Vagina (tissue), 2 donors: Measurements from ENCODE around the gene GADD45GIP1. TPM values are rescaled to one million over a fixed set of nuclear protein-coding genes. Genes with fewer than 3 reads are reported as not detected.
A peak's percentile ranks its signal among the peaks of the same experiment; 100 is the strongest.
"Not testable (repeated sequence)": the region's sequence is repeated elsewhere in the genome, so short reads cannot be mapped to it uniquely, and the experiment has no call there.

Experiments
- DNase-seq, 2 donors: peaks; one replicate each; pipeline ENCODE4 v3.0.0-alpha.2; 2017; ENCODE audit errors: extremely low spot score in 2 of 2
- H3K27ac ChIP-seq: fragments of 200-600 bp; sonication (generic); one replicate; pipeline ENCODE4 v1.5.1; 2019
- H3K27me3 ChIP-seq: fragments of 200-600 bp; sonication (generic); one replicate; pipeline ENCODE4 v1.5.1; 2019
- H3K36me3 ChIP-seq, 2 donors: fragments of 200-600 bp; sonication (generic); one replicate each; pipeline ENCODE4 v1.5.1; 2017 to 2019
- H3K4me1 ChIP-seq: fragments of 200-600 bp; sonication (generic); one replicate; pipeline ENCODE4 v1.5.1; 2019
- H3K4me3 ChIP-seq, 2 donors: fragments of 200-600 bp; sonication (generic); 1 replicate in 1 of 2; 2 replicates in 1 of 2; pipeline ENCODE4 v1.5.1; 2016 to 2019
- H3K9me3 ChIP-seq: fragments of 200-600 bp; sonication (generic); one replicate; pipeline ENCODE4 v1.5.1; 2019
- POLR2A ChIP-seq, 2 donors: fragments of 450-650 bp; IDR thresholded peaks; one replicate each; pipeline ENCODE4 v1.6.1; 2017; ENCODE audit warnings: antibody characterized with exemption in 2 of 2, mild to moderate bottlenecking in 2 of 2, moderate library complexity in 2 of 2
- POLR2AphosphoS5 ChIP-seq, 2 donors: sonication (generic); formaldehyde crosslinking; IDR thresholded peaks; one replicate each; pipeline ENCODE4 v1.9.0; 2017; ENCODE audit warnings: antibody characterized with exemption in 2 of 2, mild to moderate bottlenecking in 2 of 2, low read depth in 1 of 2; ENCODE audit not compliant: insufficient read depth in 1 of 2
- intact Hi-C: fragments of 100-400 bp; cut with DNase I; formaldehyde crosslinking; loops from one replicate; pipeline ENCODE4 v1.15.1; 2023
- total RNA-seq: library from RNA; depleted of rRNA; stranded (reverse); fragments of >200 nt; gene quantifications from one replicate; pipeline ENCODE4 v1.2.3, GENCODE V29; 2016
- TF ChIP-seq, protein P1 (sequence below), 3 experiments: fragments of 450-650 bp in 2 of 3; fragments of 200-600 bp in 1 of 3; sonication (generic) in 1 of 3; IDR thresholded peaks; one replicate each; pipeline ENCODE4 v1.5.1; 2017 to 2019; ENCODE audit warnings: antibody characterized with exemption in 3 of 3, mild to moderate bottlenecking in 2 of 3, moderate library complexity in 2 of 3

Gene GADD45GIP1
- total RNA-seq, 1 donor from 2014 or later, result 80.3 TPM

DNA sequence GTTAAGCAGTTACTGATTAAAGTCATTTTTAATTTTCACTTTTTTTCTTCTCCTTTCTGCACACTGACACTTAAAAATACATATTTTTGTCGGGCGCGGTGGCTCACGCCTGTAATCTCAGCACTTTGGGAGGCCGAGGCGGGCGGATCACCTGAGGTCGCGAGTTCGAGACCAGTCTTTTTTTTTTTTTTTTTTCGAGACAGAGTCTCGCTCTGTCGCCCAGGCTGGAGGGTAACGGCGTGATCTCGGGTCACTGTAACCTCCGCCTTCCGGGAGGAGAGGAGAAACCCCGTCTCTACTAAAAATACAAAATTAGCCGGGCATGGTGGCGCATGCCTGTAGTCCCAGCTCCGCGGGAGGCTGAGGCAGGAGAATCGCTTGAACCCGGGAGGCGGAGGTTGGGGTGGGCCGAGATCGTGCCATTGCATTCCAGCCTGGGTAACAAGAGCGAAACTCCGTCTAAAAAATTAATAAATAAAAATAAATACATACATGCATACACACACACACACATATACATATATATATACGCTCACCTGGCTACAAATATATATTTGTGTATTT, 448 bp upstream of the GADD45GIP1 start:
- intact Hi-C loops, H3K9me3 ChIP-seq, H3K27me3 ChIP-seq, DNase-seq: not testable (repeated sequence)
- peak overlapping the region; percentile 89 for H3K27ac ChIP-seq
- peaks cover 0 to 11% of the 10 kb centered on the region in 2 donors for H3K36me3 ChIP-seq
- peak in 1 of 2 donors; percentile 5 for TF ChIP-seq POLR2AphosphoS5 (IDR thresholded peaks at IDR 0.05; ENCODE audit: insufficient read depth in 1 of 2, low read depth in 1 of 2)
- peak overlapping the region; percentile 88 to 93 for H3K4me3 ChIP-seq
- H3K4me1 ChIP-seq, result peaks cover 47% of the 10 kb centered on the region

DNA sequence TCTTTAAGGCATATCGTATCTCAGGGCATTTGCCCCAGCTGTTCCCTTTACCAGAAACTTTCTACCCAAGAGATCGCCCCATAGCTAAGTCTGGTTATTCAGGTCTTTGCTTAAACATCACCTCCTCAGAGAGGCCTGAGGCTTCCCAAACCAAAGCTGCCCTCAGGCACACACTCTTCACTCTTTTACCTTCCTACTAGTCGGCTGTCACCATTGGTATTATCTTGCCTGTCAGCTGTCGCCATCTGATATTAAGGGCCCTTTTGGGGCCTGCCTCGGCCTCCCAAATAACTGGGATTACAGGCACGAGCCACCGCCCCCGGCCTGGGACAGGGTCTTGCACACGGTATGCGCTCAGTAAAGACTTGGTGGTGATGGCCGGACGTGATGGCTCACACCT, 1.0 kb downstream of the GADD45GIP1 start:
- peak overlapping the region; percentile 88 to 93 for H3K4me3 ChIP-seq
- H3K27ac ChIP-seq, result peak overlapping the region; percentile 89
- no peaks in the 10 kb centered on the region for H3K9me3 ChIP-seq
- DNase-seq, result no peak
- TF ChIP-seq POLR2AphosphoS5 (IDR thresholded peaks at IDR 0.05; ENCODE audit: insufficient read depth in 1 of 2, low read depth in 1 of 2) (no peak), POLR2A (IDR thresholded peaks at IDR 0.05) (no peak)
- TF ChIP-seq, protein P1, sequence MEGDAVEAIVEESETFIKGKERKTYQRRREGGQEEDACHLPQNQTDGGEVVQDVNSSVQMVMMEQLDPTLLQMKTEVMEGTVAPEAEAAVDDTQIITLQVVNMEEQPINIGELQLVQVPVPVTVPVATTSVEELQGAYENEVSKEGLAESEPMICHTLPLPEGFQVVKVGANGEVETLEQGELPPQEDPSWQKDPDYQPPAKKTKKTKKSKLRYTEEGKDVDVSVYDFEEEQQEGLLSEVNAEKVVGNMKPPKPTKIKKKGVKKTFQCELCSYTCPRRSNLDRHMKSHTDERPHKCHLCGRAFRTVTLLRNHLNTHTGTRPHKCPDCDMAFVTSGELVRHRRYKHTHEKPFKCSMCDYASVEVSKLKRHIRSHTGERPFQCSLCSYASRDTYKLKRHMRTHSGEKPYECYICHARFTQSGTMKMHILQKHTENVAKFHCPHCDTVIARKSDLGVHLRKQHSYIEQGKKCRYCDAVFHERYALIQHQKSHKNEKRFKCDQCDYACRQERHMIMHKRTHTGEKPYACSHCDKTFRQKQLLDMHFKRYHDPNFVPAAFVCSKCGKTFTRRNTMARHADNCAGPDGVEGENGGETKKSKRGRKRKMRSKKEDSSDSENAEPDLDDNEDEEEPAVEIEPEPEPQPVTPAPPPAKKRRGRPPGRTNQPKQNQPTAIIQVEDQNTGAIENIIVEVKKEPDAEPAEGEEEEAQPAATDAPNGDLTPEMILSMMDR (IDR thresholded peaks at IDR 0.05), result no peak
- intact Hi-C loops, result loop anchor here (2.0 kb wide), 1 partner anchor 73 kb away; no protein-coding TSS in a partner anchor
- H3K27me3 ChIP-seq, result no peaks in the 10 kb centered on the region
- peaks cover 0 to 25% of the 10 kb centered on the region in 2 donors for H3K36me3 ChIP-seq
- peaks cover 55% of the 10 kb centered on the region for H3K4me1 ChIP-seq

DNA sequence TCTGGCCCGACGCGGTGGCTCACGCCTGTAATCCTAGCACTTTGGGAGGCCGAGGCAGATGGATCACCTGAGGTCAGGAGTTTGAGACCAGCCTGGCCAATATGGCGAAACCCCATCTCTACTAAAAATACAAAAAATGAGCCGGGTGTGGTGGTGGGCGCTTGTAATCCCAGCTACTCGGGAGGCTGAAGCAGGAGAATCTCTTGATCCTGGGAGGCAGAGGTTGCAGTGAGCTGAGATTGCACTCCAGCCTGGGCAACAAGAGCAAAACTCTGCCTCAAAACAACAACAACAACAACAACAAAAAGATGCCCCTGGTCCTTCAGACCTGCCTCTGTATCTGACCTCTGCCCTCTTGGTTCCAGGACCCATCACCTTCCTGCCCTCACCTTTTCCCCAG, 1.4 kb downstream of the GADD45GIP1 start:
- intact Hi-C loops, result loop anchor here (2.0 kb wide), 1 partner anchor 73 kb away; no protein-coding TSS in a partner anchor
- not testable (repeated sequence) for H3K9me3 ChIP-seq

DNA sequence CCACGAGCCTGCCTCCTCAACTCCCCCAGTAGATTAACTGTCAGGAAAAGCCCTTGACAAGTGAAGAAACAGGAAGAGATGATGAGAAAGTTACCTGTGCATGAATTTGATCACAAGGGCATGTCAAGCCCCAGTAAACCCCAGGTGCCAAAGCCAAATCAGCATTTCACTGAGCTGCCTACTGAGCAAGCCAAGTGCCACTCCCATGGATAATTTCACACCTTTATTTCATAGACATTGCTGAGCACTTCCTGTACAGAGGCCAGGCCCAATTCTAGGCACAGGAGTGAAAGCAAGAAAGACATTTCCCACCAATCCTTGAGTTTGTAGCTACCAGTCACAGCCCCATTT, 2.4 kb downstream of the GADD45GIP1 start:
- H3K36me3 ChIP-seq, result peaks cover 0 to 38% of the 10 kb centered on the region in 2 donors
- H3K9me3 ChIP-seq, result no peaks in the 10 kb centered on the region
- intact Hi-C loops, result loop anchor here (2.0 kb wide), 1 partner anchor 72 kb away; no protein-coding TSS in a partner anchor
- DNase-seq, result no peak
- no peak for TF ChIP-seq POLR2A (IDR thresholded peaks at IDR 0.05)
- TF ChIP-seq POLR2AphosphoS5 (IDR thresholded peaks at IDR 0.05; ENCODE audit: insufficient read depth in 1 of 2, low read depth in 1 of 2), result no peak
- TF ChIP-seq, protein P1 (IDR thresholded peaks at IDR 0.05), result no peak
- no peak overlapping the region for H3K27ac ChIP-seq
- H3K4me1 ChIP-seq, result peaks cover 55% of the 10 kb centered on the region
- H3K4me3 ChIP-seq, result no peak overlapping the region
- H3K27me3 ChIP-seq, result no peaks in the 10 kb centered on the region

More for the DNA sequence above, 1.4 kb downstream of the GADD45GIP1 start:
- H3K36me3 ChIP-seq, result peaks cover 0 to 29% of the 10 kb centered on the region in 2 donors
- not testable (repeated sequence) for DNase-seq, H3K27me3 ChIP-seq
- H3K27ac ChIP-seq, result peak overlapping the region; percentile 89
- H3K4me1 ChIP-seq, result peaks cover 55% of the 10 kb centered on the region
- H3K4me3 ChIP-seq, result peak overlapping the region in 1 of 2 donors; percentile 93

DNA sequence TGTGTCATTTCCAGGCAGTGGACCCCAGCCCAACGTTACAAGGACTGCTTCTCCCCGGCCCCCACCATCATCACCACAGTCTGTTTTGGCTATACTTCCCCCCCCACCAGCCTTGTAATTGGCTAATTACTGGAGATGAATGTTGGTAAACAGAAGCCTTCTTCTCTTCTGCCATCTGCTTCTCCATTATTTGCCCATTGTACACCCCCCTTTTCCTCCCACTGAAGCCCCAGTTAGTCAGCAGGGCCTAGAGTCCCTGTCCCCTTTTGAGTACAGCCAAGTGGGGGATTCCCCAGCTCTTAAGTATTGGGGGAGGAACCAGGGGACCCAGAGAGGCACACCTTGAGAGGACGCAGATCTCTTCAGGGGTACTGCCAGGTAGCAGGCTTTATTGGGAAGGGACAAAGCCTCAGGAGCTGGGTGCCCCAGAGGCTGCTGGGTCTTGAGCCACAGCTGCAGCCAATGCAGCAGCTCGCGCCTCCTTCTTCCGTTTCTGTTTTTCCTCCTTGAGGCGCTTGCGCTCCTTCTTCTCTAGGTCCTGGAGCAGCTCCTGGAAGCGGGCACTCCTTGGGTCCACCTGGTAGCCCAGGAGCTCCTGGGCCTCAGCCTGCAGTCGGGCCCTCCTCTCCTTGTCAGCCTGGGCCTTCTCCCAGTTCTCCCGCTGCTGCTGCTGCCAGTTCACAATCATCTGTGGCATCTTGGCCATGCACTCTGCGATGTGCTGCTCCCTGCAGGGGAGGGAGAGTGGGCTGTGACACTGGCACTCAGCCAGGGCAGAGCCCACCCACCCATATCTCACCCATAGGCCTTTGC, 3.0 kb downstream of the GADD45GIP1 start:
- no peak overlapping the region for H3K4me3 ChIP-seq
- H3K36me3 ChIP-seq, result peaks cover 0 to 44% of the 10 kb centered on the region in 2 donors
- H3K27me3 ChIP-seq, result no peaks in the 10 kb centered on the region
- intact Hi-C loops, result loop anchor here (2.0 kb wide), 1 partner anchor 71 kb away; no protein-coding TSS in a partner anchor
- no peak for DNase-seq
- H3K4me1 ChIP-seq, result peaks cover 55% of the 10 kb centered on the region
- no peak overlapping the region for H3K27ac ChIP-seq
- H3K9me3 ChIP-seq, result no peaks in the 10 kb centered on the region
- TF ChIP-seq, protein P1 (IDR thresholded peaks at IDR 0.05), result no peak
- TF ChIP-seq POLR2AphosphoS5 (IDR thresholded peaks at IDR 0.05; ENCODE audit: insufficient read depth in 1 of 2, low read depth in 1 of 2), result no peak
- TF ChIP-seq POLR2A (IDR thresholded peaks at IDR 0.05), result no peak
